Natural killer cell (primary cell): ENCODE data around the gene SCNM1. TPM values are rescaled to one million over a fixed set of nuclear protein-coding genes. Genes with fewer than 3 reads are reported as not detected.
"Not testable (repeated sequence)": the region's sequence is repeated elsewhere in the genome, so short reads cannot be mapped to it uniquely, and the experiment has no call there.

Experiments used
- ATAC-seq, 3 donors: fragments of 150-1000 bp in 2 of 3; fragments of 200-7000 bp in 1 of 3; cut with Tn5 transposase; 1 replicate in 1 of 3; 2 replicates in 2 of 3; pipeline ENCODE4 v1.10.0; 2021; ENCODE audit warnings: mild to moderate bottlenecking in 2 of 3, moderate library complexity in 2 of 3
- DNase-seq, 2 donors: peaks; one replicate each; pipeline versions ENCODE4 v3.0.0 to v3.0.0-alpha.2; 2013 to 2021; ENCODE audit warnings: mixed read lengths in 1 of 2
- H3K27ac ChIP-seq: one replicate; pipeline ENCODE4 v1.5.1; 2013; ENCODE audit warnings: mild to moderate bottlenecking, low read length
- H3K27me3 ChIP-seq: one replicate; pipeline ENCODE4 v1.6.1; 2013; ENCODE audit warnings: low read length; ENCODE audit not compliant: control insufficient read depth, insufficient read depth
- H3K36me3 ChIP-seq: one replicate; pipeline ENCODE4 v1.6.1; 2013; ENCODE audit warnings: low read length; ENCODE audit not compliant: control insufficient read depth, insufficient read depth
- H3K4me1 ChIP-seq: one replicate; pipeline ENCODE4 v1.6.1; 2013; ENCODE audit warnings: low read length; ENCODE audit not compliant: control insufficient read depth, insufficient read depth
- H3K4me3 ChIP-seq: one replicate; pipeline ENCODE4 v1.5.1; 2013; ENCODE audit warnings: low read length
- H3K9me3 ChIP-seq: one replicate; pipeline ENCODE4 v1.6.1; 2013; ENCODE audit warnings: low read length; ENCODE audit not compliant: control insufficient read depth, insufficient read depth
- H3K27ac Mint-ChIP-seq, 2 donors: one replicate each; pipeline ENCODE4 v1.8.0; 2022; ENCODE audit warnings: mild to moderate bottlenecking in 2 of 2, mixed read lengths in 2 of 2, moderate library complexity in 1 of 2
- H3K27me3 Mint-ChIP-seq, 2 donors: one replicate each; pipeline ENCODE4 v1.8.0; 2022; ENCODE audit warnings: low read depth in 2 of 2, mixed read lengths in 2 of 2
- H3K36me3 Mint-ChIP-seq: one replicate; pipeline ENCODE4 v1.8.0; 2022; ENCODE audit warnings: mixed read lengths
- H3K4me1 Mint-ChIP-seq, 2 donors: one replicate each; pipeline ENCODE4 v1.8.0; 2022; ENCODE audit warnings: mixed read lengths in 2 of 2
- H3K4me3 Mint-ChIP-seq: one replicate; pipeline ENCODE4 v1.8.0; 2022; ENCODE audit warnings: mild to moderate bottlenecking, moderate library complexity, mixed read lengths
- H3K9me3 Mint-ChIP-seq, 2 donors: one replicate each; pipeline ENCODE4 v1.8.0; 2022; ENCODE audit warnings: mixed read lengths in 2 of 2
- CTCF ChIP-seq: fragments of 200-600 bp; IDR thresholded peaks from one replicate; pipeline ENCODE4 v1.8.0; 2022; ENCODE audit warnings: antibody characterized with exemption
- WGBS: methylation state at CpG from one replicate; pipeline ENCODE4 v1.1.7; 2013; ENCODE audit warnings: missing lambda C conversion rate; ENCODE audit not compliant: insufficient coverage; 5-methylcytosine and 5-hydroxymethylcytosine counted together
- intact Hi-C: fragments of 100-400 bp; cut with micrococcal nuclease; formaldehyde crosslinking; loops from one replicate; pipeline ENCODE4 v1.14.2; 2022
- total RNA-seq, 4 donors: library from RNA; stranded (reverse); fragments of 120-200 nt in 1 of 4; gene quantifications; one replicate each; pipeline versions ENCODE4 v1.2.3 to v1.2.4, GENCODE V29; 2013 to 2022

SCNM1 gene
- total RNA-seq, 3 donors from 2014 or later (not counting 1 experiment from before 2014, with no cell fraction given): 52.3 to 54.2 (median 52.9) TPM

DNA sequence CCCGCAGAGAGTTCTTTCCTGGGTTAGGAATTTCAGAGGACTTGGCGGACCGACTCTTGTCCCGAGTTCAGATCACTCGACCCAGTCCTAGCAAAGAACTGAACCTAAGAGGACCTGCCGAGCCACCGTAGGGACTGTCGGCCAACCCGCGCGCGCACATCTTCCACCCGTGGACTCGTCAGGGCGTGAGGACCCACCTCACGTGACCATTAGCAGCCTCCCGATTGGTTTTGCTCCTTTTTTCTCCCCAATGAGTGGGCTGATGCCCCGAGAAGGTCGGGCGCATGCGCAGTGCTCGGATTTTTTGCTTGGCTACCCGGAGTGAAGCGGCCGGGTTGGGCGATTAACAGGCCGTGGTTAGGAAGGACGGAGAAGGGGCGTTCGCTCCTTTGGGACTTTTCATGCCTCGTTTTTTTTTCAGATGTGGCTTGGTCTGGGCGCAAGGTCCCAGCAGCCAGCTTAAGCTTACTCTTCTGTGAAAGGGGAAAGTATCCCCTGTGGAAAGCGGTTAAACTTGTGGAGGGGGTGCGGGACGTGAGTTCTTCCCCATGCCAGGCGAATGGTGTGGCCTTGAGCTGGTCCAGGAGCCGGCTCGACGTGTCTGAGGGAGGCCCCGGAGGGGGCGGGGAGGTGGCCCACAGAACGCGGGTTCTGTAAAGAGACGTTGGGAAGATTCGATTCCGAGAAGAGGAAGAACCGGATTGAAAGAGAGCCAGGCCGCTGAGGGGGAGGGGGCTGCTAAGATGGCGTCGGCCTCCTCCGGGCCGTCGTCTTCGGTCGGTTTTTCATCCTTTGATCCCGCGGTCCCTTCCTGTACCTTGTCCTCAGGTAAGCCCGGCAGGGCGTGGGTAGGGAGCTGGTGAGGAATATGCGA, 32.5 kb downstream of the SCNM1 start, which contains the start of gene PIP5K1A:
Gene PIP5K1A, plus strand, starts transcription at position 299 of the 874 bp plus-strand sequence. Its CDS starts 445 bp downstream, at position 744.
- under 1% methylated on average over 60 of the region's 60 CpGs for WGBS
- no peaks in the 10 kb centered on the region for H3K27me3 ChIP-seq
- peak; percentile 98 to 99 for DNase-seq
- H3K27ac ChIP-seq: peak within 1 kb of the TSS; percentile 72
- H3K4me1 ChIP-seq: peaks cover 26% of the 10 kb centered on the region
- no peaks in the 10 kb centered on the region for H3K9me3 Mint-ChIP-seq
- intact Hi-C loops: loop anchor here (1.0 kb wide), 2 partner anchors 8 to 53 kb away; partner anchors contain the start of gene VPS72
- H3K4me3 Mint-ChIP-seq: peak within 1 kb of the TSS; percentile 100
- peaks cover 28 to 29% of the 10 kb centered on the region in 2 donors for H3K4me1 Mint-ChIP-seq
- no peak for TF ChIP-seq CTCF
- H3K36me3 Mint-ChIP-seq: no peaks in the 10 kb centered on the region
- H3K9me3 ChIP-seq: no peaks in the 10 kb centered on the region
- H3K36me3 ChIP-seq: peaks cover 2% of the 10 kb centered on the region
- peak within 1 kb of the TSS; percentile 98 to 99 for H3K27ac Mint-ChIP-seq
- peak within 1 kb of the TSS; percentile 69 for H3K4me3 ChIP-seq
- peak; percentile 95 to 99 (median 97) for ATAC-seq
- peaks cover 7% of the 10 kb centered on the region in 2 donors for H3K27me3 Mint-ChIP-seq

GRCh38 chr1:151199873-151200581, 34.1 kb downstream of the SCNM1 start:
- intact Hi-C loops: no loop called here
- no peaks in the 10 kb centered on the region for H3K9me3 ChIP-seq
- peak overlapping the region; percentile 98 to 99 for H3K27ac Mint-ChIP-seq
- H3K9me3 Mint-ChIP-seq: no peaks in the 10 kb centered on the region
- WGBS: 71% methylated on average over 9 of the region's 11 CpGs
- peaks cover 32 to 38% of the 10 kb centered on the region in 2 donors for H3K4me1 Mint-ChIP-seq
- peaks cover 6% of the 10 kb centered on the region for H3K36me3 ChIP-seq
- no peaks in the 10 kb centered on the region for H3K36me3 Mint-ChIP-seq
- no peak for TF ChIP-seq CTCF
- H3K27me3 ChIP-seq: no peaks in the 10 kb centered on the region
- H3K27ac ChIP-seq: no peak overlapping the region
- DNase-seq: peak in 1 of 2 donors; percentile 41
- H3K4me3 ChIP-seq: no peak overlapping the region
- peak overlapping the region; percentile 100 for H3K4me3 Mint-ChIP-seq
- ATAC-seq: no peak
- peaks cover 0 to 4% of the 10 kb centered on the region in 2 donors for H3K27me3 Mint-ChIP-seq
- peaks cover 26% of the 10 kb centered on the region for H3K4me1 ChIP-seq

DNA sequence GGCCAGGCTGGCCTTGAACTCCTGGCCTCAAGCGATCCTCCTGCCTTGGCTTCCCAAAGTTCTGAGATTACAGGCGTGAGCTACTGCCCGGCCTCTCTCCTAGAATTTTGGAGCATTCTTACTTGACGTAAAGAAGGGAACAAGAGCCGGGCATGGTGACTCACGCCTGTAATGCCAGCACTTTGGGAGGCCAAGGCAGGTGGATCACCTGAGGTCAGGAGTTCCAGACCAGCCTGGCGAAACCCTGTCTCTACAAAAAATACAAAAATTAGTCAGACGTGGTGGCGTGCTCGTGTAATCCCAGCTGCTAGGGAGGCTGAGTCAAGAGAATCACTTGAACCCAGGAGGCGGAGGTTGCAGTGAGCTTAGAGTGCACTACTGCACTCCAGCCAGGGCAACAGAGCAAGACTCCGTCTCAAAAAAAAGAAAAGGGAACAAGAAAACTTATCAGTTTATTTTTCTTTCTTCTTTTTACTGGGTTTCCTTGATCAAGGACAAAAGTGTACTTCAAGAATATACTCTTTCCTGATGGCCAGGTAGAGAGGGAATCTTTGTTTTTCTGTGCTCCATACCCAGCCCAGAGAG, 39.5 kb downstream of the SCNM1 start:
- intact Hi-C loops, H3K27me3 ChIP-seq, H3K4me1 Mint-ChIP-seq, H3K27me3 Mint-ChIP-seq, DNase-seq, H3K4me1 ChIP-seq, H3K9me3 Mint-ChIP-seq, H3K4me3 Mint-ChIP-seq, H3K9me3 ChIP-seq, H3K36me3 Mint-ChIP-seq, ATAC-seq, H3K4me3 ChIP-seq, H3K27ac ChIP-seq: not testable (repeated sequence)
- WGBS: 92% methylated on average over 12 of the region's 12 CpGs
- H3K27ac Mint-ChIP-seq: peak overlapping the region in 1 of 2 donors; percentile 45
- peaks cover 11% of the 10 kb centered on the region for H3K36me3 ChIP-seq
